Gastroesophageal sphincter (tissue), 3 donors: Measurements from ENCODE around the gene ZG16B.

Source experiments
- EP300 ChIP-seq: sonication (generic); formaldehyde crosslinking; IDR thresholded peaks from one replicate; pipeline ENCODE4 v1.6.1; 2017; ENCODE audit warnings: antibody characterized with exemption, mild to moderate bottlenecking
- POLR2A ChIP-seq, 2 donors: fragments of 450-650 bp; IDR thresholded peaks; one replicate each; pipeline ENCODE4 v1.6.1; 2017; ENCODE audit warnings: antibody characterized with exemption in 2 of 2, mild to moderate bottlenecking in 2 of 2, moderate library complexity in 1 of 2
- POLR2AphosphoS5 ChIP-seq: sonication (generic); formaldehyde crosslinking; IDR thresholded peaks from one replicate; pipeline ENCODE4 v1.6.1; 2017; ENCODE audit warnings: antibody characterized with exemption
- TF ChIP-seq, protein P1 (sequence below), 4 experiments: fragments of 200-600 bp in 2 of 4; fragments of 450-650 bp in 2 of 4; sonication (generic) in 1 of 4; IDR thresholded peaks; one replicate each; pipeline ENCODE4 v1.5.1; 2017 to 2019; ENCODE audit warnings: antibody characterized with exemption in 4 of 4, mild to moderate bottlenecking in 2 of 4, moderate library complexity in 2 of 4

DNA sequence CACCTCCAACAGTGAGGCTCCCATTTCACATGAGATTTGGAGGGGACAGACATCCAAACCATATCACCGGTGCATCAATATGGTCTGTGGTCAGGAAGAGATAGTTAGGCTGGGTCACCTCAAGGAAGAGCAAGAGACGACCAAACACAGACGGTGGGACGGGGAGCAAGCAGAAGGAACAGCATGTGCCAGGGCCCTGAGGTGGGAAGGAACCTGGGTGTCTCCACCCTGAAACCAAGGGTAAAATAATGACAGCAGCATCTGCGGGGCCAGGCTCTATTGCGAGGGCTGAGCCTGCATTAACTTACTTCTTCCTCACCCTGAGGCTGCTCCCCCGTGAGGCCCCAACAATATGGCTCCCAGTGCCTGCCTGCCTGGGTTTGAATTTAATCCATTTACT lies 21.9 kb upstream of the ZG16B start:
- TF ChIP-seq, protein P1, sequence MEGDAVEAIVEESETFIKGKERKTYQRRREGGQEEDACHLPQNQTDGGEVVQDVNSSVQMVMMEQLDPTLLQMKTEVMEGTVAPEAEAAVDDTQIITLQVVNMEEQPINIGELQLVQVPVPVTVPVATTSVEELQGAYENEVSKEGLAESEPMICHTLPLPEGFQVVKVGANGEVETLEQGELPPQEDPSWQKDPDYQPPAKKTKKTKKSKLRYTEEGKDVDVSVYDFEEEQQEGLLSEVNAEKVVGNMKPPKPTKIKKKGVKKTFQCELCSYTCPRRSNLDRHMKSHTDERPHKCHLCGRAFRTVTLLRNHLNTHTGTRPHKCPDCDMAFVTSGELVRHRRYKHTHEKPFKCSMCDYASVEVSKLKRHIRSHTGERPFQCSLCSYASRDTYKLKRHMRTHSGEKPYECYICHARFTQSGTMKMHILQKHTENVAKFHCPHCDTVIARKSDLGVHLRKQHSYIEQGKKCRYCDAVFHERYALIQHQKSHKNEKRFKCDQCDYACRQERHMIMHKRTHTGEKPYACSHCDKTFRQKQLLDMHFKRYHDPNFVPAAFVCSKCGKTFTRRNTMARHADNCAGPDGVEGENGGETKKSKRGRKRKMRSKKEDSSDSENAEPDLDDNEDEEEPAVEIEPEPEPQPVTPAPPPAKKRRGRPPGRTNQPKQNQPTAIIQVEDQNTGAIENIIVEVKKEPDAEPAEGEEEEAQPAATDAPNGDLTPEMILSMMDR (IDR thresholded peaks at IDR 0.05): no peak
- TF ChIP-seq POLR2A (IDR thresholded peaks at IDR 0.05) (no peak), EP300 (no peak), POLR2AphosphoS5 (no peak)
